Colonic mucosa (tissue), 4 donors: ENCODE data around the gene LONP1. TPM values are rescaled to one million over a fixed set of nuclear protein-coding genes. Genes with fewer than 3 reads are reported as not detected.

Experiments
- DNase-seq: peaks from one replicate; pipeline ENCODE4 v3.0.0-alpha.2; 2020
- H3K27ac ChIP-seq: fragments of 200-600 bp; one replicate; pipeline ENCODE4 v1.8.0; 2021
- H3K27me3 ChIP-seq: fragments of 200-600 bp; one replicate; pipeline ENCODE4 v1.8.0; 2021
- H3K36me3 ChIP-seq: fragments of 200-600 bp; one replicate; pipeline ENCODE4 v1.8.0; 2021
- H3K4me1 ChIP-seq: fragments of 200-600 bp; one replicate; pipeline ENCODE4 v1.8.0; 2021; ENCODE audit warnings: mild to moderate bottlenecking
- H3K4me3 ChIP-seq: fragments of 200-600 bp; one replicate; pipeline ENCODE4 v1.8.0; 2021
- H3K9ac ChIP-seq, 2 donors: one replicate each; pipeline ENCODE4 v1.7.0; 2013; ENCODE audit warnings: control low read depth in 2 of 2, low read depth in 2 of 2, low read length in 2 of 2
- H3K9me3 ChIP-seq: fragments of 200-600 bp; one replicate; pipeline ENCODE4 v1.8.0; 2021
- CTCF ChIP-seq: fragments of 200-600 bp; IDR thresholded peaks from one replicate; pipeline ENCODE4 v1.8.0; 2022; ENCODE audit warnings: antibody characterized with exemption, mild to moderate bottlenecking
- intact Hi-C: fragments of 100-400 bp; cut with DNase I; formaldehyde crosslinking; loops from one replicate; pipeline ENCODE4 v1.14.1; 2022
- total RNA-seq, 2 donors: library from RNA; stranded (reverse); fragmentation: NEBNext Ultra II Directional in 1 of 2; extraction: Animal tissue kit (Norgen Biotek cat#: 25700) in 1 of 2; gene quantifications; one replicate each; pipeline ENCODE4 v1.2.1, GENCODE V29; 2021
- donor health status: healthy.
- donor health status: DM: no; HTN: no; CAD: no.
- donor health status: DM: no; HTN: no; CAD: no.

The LONP1 gene, protein sequence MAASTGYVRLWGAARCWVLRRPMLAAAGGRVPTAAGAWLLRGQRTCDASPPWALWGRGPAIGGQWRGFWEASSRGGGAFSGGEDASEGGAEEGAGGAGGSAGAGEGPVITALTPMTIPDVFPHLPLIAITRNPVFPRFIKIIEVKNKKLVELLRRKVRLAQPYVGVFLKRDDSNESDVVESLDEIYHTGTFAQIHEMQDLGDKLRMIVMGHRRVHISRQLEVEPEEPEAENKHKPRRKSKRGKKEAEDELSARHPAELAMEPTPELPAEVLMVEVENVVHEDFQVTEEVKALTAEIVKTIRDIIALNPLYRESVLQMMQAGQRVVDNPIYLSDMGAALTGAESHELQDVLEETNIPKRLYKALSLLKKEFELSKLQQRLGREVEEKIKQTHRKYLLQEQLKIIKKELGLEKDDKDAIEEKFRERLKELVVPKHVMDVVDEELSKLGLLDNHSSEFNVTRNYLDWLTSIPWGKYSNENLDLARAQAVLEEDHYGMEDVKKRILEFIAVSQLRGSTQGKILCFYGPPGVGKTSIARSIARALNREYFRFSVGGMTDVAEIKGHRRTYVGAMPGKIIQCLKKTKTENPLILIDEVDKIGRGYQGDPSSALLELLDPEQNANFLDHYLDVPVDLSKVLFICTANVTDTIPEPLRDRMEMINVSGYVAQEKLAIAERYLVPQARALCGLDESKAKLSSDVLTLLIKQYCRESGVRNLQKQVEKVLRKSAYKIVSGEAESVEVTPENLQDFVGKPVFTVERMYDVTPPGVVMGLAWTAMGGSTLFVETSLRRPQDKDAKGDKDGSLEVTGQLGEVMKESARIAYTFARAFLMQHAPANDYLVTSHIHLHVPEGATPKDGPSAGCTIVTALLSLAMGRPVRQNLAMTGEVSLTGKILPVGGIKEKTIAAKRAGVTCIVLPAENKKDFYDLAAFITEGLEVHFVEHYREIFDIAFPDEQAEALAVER
- 100 to 1,000 TPM in 1 of 2 donors, 10 to 100 TPM in 1; 64.3 to 133 TPM for total RNA-seq

DNA sequence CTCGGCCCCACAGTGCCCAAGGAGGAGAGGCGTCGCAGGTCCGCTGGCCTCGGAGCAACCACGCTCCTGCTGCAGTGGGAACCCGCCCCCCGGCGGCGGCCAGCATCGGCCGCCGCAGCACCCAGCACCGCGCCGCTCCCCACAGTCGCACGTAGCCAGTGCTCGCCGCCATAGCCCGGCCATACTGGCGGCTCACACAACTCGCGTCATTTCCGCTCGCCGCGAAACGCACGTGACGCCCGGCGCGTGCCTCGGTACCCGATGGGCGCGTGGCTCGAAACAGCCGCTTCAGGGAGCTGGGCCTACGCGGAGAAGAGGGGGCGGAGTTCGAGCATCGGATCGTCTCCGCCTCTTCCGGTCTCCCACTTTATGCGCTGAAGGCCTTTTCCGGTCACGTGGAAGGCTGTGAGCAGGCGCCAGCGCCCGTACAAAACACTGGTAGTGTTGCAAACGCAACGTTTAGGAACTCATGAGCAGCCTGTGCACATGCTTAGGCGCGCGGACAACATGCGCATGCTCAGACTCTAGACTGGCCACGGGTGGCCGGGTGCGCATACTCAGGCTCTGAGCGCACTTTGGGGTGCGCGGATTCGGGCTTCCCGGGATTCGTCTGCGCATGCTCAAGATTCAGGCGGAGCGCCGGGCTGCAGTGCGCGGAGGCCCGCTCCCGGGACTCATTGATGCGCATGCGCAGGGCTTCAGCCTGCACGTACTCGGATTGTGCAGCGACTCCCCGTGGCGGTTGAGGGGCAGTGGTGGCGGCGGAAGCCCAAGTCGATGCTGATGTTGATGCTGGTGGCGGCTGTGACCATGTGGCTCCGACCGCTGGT, at the start of gene LONP1, which contains the start of gene CATSPERD:
Gene LONP1 (minus strand): TSS at position 186 of the 830 bp plus-strand sequence. CDS start 14 bp downstream, at position 172.
Gene CATSPERD (plus strand): TSS at position 677 of the 830 bp plus-strand sequence. CDS start 101 bp downstream, at position 778.
- Histone ChIP-seq H3K27ac (peak within 1 kb of the TSS; percentile 91), H3K27me3 (no peaks in the 10 kb centered on the region), H3K36me3 (no peaks in the 10 kb centered on the region), H3K4me1 (peaks cover 12% of the 10 kb centered on the region), H3K9ac (peak within 1 kb of the TSS; percentile 87 to 91), H3K4me3 (peak within 1 kb of the TSS; percentile 100), H3K9me3 (no peaks in the 10 kb centered on the region)
- peak; percentile 98 for DNase-seq
- intact Hi-C loops = no loop called here
- TF ChIP-seq CTCF = peak; percentile 95

DNA sequence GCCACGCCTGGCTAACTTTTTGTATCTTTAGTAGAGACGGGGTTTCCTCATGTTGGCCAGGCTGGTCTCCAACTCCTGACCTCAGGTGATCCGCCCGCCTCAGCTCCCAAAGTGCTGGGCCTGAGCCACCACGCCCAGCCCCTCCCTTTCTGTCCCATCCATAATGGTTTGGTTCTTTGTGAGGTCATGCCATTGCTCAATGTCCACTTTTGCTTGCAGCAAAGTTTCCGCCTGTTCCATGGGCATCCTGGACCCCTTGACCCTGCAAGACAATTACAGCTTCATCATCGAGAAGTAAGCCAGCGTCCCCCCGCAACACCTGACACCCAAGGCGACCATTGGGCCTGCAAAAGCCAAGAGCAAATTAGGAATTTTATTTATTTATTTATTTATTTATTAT, 48.0 kb upstream of the LONP1 start:
- no peaks in the 10 kb centered on the region for H3K9me3 ChIP-seq
- no peak overlapping the region for H3K4me3 ChIP-seq
- no peaks in the 10 kb centered on the region for H3K4me1 ChIP-seq
- no peaks in the 10 kb centered on the region for H3K36me3 ChIP-seq
- intact Hi-C loops = no loop called here
- TF ChIP-seq CTCF = no peak
- H3K27ac ChIP-seq = no peak overlapping the region
- no peaks in the 10 kb centered on the region for H3K27me3 ChIP-seq
- no peak for DNase-seq
- H3K9ac ChIP-seq = no peak overlapping the region

- Histone ChIP-seq H3K9ac (no peak overlapping the region), H3K27ac (no peak overlapping the region), H3K36me3 (no peaks in the 10 kb centered on the region), H3K27me3 (no peaks in the 10 kb centered on the region), H3K9me3 (no peaks in the 10 kb centered on the region), H3K4me3 (no peak overlapping the region), H3K4me1 (no peaks in the 10 kb centered on the region)
- TF ChIP-seq CTCF = no peak
- intact Hi-C loops = no loop called here
- DNase-seq = no peak
Measured at GRCh38 chr19:5765220-5765619, 45.3 kb upstream of the LONP1 start.

GRCh38 chr19:5762608-5763217, 42.8 kb upstream of the LONP1 start:
- intact Hi-C loops = no loop called here
- TF ChIP-seq CTCF = no peak
- H3K27me3 ChIP-seq = no peaks in the 10 kb centered on the region

More at GRCh38 chr19:5762608-5763217, 42.8 kb upstream of the LONP1 start:
- Histone ChIP-seq H3K9me3 (no peaks in the 10 kb centered on the region), H3K27ac (no peak overlapping the region), H3K9ac (no peak overlapping the region), H3K4me1 (no peaks in the 10 kb centered on the region), H3K4me3 (no peak overlapping the region), H3K36me3 (no peaks in the 10 kb centered on the region)
- DNase-seq = no peak
